HepG2 (cell line): Measurements from ENCODE around the gene CALY. TPM values are rescaled to one million over a fixed set of nuclear protein-coding genes. Genes with fewer than 3 reads are reported as not detected.

Experiments used
- ARNT ChIP-seq: fragments of 450-650 bp; IDR thresholded peaks from 2 replicates; pipeline ENCODE4 v1.6.1; 2017
- NR1H2 ChIP-seq: sonication (generic); formaldehyde crosslinking; IDR thresholded peaks from 2 replicates; pipeline ENCODE4 v1.8.1; 2022; ENCODE audit warnings: low read depth, missing genetic modification reagents, borderline replicate concordance
- RXRB ChIP-seq: IDR thresholded peaks from 2 replicates; pipeline ENCODE4 v1.6.1; 2016; ENCODE audit warnings: borderline replicate concordance, missing genetic modification reagents, missing compliant biosample characterization
- SMAD1 ChIP-seq: sonication (generic); formaldehyde crosslinking; IDR thresholded peaks from 2 replicates; pipeline ENCODE4 v1.4.0; 2020; ENCODE audit warnings: missing genetic modification reagents, low read depth, mild to moderate bottlenecking, borderline replicate concordance
- ZNF232 ChIP-seq: sonication (generic); formaldehyde crosslinking; IDR thresholded peaks from 2 replicates; pipeline ENCODE4 v1.4.0; 2020; ENCODE audit warnings: missing genetic modification reagents, borderline replicate concordance
- ZNF530 ChIP-seq: sonication (generic); formaldehyde crosslinking; IDR thresholded peaks from 2 replicates; pipeline ENCODE4 v1.5.0; 2020; ENCODE audit warnings: low read depth, mild to moderate bottlenecking, missing genetic modification reagents
- ZNF567 ChIP-seq: sonication (generic); formaldehyde crosslinking; IDR thresholded peaks from 2 replicates; pipeline ENCODE4 v1.8.1; 2023; ENCODE audit warnings: mild to moderate bottlenecking, missing genetic modification reagents, borderline replicate concordance
- polyA plus RNA-seq, 8 experiments: library from polyadenylated mRNA; depleted of rRNA in 3 of 8; stranded (reverse) in 7 of 8; unstranded in 1 of 8; fragments of >200 nt; fragmentation: Illumina TruSeq in 4 of 8; extraction: Trizol in 4 of 8; gene quantifications; 2 replicates each; pipeline versions ENCODE4 v1.2.1 to v1.2.3, GENCODE V29; 2011 to 2016; ENCODE audit warnings: low read depth in 4 of 8, missing spikeins in 1 of 8, mixed read lengths in 1 of 8; ENCODE audit not compliant: insufficient read depth in 1 of 8
- total RNA-seq, 5 experiments: library from RNA; depleted of rRNA; stranded (reverse); fragments of >200 nt; fragmentation: Illumina TruSeq; extraction: Trizol; gene quantifications; 2 replicates each; pipeline ENCODE4 v1.2.3, GENCODE V29; 2016; ENCODE audit warnings: low read depth in 1 of 5
- TF ChIP-seq, protein P1 (sequence below): sonication (generic); formaldehyde crosslinking; IDR thresholded peaks from 2 replicates; pipeline ENCODE4 v1.4.0; 2020; ENCODE audit warnings: missing genetic modification reagents, mild to moderate bottlenecking, borderline replicate concordance
- TF ChIP-seq, protein P2 (sequence below): sonication (generic); formaldehyde crosslinking; IDR thresholded peaks from 2 replicates; pipeline ENCODE4 v1.5.0; 2020; ENCODE audit warnings: mild to moderate bottlenecking, missing genetic modification reagents, borderline replicate concordance
- TF ChIP-seq, protein P3 (sequence below): sonication (generic); formaldehyde crosslinking; IDR thresholded peaks from 2 replicates; pipeline ENCODE4 v1.9.0; 2021; ENCODE audit warnings: missing genetic modification reagents, borderline replicate concordance
- TF ChIP-seq, protein P4 (sequence below): sonication (generic); formaldehyde crosslinking; IDR thresholded peaks from 2 replicates; pipeline ENCODE4 v1.5.0; 2020; ENCODE audit warnings: mild to moderate bottlenecking, missing genetic modification reagents
- TF ChIP-seq, protein P5 (sequence below): sonication (generic); formaldehyde crosslinking; conservative IDR thresholded peaks from 2 replicates; pipeline ENCODE4 v1.4.0; 2020; ENCODE audit warnings: missing genetic modification reagents

The CALY gene
- total and polyA plus RNA-seq, 2 of the 13 experiments (the other 11 are each of a cell fraction or from before 2014, with no cell fraction given), result 0.08 TPM; not detected in 1

DNA sequence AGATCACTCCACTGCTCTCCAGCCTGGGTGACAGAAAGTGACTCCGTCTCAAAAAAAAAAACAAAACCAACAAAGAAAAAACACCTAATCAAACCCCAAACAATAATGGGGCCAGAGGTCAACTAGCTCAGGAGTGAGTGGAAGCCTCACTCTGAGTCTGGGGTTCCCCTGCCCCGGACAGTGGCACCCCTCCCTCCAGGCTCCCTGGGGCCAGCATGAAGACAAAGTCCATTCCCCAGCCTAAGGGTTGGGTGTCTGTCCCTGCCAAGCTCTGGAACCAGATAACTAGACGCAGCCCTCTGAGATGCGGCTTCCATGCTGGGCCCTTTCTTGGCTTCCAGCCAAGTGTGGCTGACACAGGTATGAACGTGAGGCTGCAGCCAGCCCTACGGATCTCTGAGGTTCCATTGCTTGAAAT, 22.9 kb upstream of the CALY start (continued):
- TF ChIP-seq, protein P1, sequence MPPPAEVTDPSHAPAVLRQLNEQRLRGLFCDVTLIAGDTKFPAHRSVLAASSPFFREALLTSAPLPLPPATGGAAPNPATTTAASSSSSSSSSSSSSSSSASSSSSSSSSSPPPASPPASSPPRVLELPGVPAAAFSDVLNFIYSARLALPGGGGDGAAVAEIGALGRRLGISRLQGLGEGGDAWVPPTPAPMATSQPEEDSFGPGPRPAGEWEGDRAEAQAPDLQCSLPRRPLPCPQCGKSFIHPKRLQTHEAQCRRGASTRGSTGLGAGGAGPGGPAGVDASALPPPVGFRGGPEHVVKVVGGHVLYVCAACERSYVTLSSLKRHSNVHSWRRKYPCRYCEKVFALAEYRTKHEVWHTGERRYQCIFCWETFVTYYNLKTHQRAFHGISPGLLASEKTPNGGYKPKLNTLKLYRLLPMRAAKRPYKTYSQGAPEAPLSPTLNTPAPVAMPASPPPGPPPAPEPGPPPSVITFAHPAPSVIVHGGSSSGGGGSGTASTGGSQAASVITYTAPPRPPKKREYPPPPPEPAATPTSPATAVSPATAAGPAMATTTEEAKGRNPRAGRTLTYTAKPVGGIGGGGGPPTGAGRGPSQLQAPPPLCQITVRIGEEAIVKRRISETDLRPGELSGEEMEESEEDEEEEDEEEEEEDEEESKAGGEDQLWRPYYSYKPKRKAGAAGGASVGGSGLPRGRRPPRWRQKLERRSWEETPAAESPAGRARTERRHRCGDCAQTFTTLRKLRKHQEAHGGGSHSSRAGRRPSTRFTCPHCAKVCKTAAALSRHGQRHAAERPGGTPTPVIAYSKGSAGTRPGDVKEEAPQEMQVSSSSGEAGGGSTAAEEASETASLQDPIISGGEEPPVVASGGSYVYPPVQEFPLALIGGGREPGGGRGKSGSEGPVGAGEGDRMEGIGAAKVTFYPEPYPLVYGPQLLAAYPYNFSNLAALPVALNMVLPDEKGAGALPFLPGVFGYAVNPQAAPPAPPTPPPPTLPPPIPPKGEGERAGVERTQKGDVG (CRISPR knock-in tag), result no peak
- TF ChIP-seq RXRB, result peak; percentile 76; the same call in 1 of the 2 replicates
- TF ChIP-seq, protein P2, sequence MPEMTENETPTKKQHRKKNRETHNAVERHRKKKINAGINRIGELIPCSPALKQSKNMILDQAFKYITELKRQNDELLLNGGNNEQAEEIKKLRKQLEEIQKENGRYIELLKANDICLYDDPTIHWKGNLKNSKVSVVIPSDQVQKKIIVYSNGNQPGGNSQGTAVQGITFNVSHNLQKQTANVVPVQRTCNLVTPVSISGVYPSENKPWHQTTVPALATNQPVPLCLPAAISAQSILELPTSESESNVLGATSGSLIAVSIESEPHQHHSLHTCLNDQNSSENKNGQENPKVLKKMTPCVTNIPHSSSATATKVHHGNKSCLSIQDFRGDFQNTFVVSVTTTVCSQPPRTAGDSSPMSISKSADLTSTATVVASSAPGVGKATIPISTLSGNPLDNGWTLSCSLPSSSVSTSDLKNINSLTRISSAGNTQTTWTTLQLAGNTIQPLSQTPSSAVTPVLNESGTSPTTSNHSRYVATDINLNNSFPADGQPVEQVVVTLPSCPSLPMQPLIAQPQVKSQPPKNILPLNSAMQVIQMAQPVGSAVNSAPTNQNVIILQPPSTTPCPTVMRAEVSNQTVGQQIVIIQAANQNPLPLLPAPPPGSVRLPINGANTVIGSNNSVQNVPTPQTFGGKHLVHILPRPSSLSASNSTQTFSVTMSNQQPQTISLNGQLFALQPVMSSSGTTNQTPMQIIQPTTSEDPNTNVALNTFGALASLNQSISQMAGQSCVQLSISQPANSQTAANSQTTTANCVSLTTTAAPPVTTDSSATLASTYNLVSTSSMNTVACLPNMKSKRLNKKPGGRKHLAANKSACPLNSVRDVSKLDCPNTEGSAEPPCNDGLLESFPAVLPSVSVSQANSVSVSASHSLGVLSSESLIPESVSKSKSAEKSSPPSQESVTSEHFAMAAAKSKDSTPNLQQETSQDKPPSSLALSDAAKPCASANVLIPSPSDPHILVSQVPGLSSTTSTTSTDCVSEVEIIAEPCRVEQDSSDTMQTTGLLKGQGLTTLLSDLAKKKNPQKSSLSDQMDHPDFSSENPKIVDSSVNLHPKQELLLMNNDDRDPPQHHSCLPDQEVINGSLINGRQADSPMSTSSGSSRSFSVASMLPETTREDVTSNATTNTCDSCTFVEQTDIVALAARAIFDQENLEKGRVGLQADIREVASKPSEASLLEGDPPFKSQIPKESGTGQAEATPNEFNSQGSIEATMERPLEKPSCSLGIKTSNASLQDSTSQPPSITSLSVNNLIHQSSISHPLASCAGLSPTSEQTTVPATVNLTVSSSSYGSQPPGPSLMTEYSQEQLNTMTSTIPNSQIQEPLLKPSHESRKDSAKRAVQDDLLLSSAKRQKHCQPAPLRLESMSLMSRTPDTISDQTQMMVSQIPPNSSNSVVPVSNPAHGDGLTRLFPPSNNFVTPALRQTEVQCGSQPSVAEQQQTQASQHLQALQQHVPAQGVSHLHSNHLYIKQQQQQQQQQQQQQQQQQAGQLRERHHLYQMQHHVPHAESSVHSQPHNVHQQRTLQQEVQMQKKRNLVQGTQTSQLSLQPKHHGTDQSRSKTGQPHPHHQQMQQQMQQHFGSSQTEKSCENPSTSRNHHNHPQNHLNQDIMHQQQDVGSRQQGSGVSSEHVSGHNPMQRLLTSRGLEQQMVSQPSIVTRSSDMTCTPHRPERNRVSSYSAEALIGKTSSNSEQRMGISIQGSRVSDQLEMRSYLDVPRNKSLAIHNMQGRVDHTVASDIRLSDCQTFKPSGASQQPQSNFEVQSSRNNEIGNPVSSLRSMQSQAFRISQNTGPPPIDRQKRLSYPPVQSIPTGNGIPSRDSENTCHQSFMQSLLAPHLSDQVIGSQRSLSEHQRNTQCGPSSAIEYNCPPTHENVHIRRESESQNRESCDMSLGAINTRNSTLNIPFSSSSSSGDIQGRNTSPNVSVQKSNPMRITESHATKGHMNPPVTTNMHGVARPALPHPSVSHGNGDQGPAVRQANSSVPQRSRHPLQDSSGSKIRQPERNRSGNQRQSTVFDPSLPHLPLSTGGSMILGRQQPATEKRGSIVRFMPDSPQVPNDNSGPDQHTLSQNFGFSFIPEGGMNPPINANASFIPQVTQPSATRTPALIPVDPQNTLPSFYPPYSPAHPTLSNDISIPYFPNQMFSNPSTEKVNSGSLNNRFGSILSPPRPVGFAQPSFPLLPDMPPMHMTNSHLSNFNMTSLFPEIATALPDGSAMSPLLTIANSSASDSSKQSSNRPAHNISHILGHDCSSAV (CRISPR knock-in tag), result no peak
- TF ChIP-seq, protein P3, sequence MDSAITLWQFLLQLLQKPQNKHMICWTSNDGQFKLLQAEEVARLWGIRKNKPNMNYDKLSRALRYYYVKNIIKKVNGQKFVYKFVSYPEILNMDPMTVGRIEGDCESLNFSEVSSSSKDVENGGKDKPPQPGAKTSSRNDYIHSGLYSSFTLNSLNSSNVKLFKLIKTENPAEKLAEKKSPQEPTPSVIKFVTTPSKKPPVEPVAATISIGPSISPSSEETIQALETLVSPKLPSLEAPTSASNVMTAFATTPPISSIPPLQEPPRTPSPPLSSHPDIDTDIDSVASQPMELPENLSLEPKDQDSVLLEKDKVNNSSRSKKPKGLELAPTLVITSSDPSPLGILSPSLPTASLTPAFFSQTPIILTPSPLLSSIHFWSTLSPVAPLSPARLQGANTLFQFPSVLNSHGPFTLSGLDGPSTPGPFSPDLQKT (CRISPR knock-in tag), result no peak
- TF ChIP-seq, protein P4, sequence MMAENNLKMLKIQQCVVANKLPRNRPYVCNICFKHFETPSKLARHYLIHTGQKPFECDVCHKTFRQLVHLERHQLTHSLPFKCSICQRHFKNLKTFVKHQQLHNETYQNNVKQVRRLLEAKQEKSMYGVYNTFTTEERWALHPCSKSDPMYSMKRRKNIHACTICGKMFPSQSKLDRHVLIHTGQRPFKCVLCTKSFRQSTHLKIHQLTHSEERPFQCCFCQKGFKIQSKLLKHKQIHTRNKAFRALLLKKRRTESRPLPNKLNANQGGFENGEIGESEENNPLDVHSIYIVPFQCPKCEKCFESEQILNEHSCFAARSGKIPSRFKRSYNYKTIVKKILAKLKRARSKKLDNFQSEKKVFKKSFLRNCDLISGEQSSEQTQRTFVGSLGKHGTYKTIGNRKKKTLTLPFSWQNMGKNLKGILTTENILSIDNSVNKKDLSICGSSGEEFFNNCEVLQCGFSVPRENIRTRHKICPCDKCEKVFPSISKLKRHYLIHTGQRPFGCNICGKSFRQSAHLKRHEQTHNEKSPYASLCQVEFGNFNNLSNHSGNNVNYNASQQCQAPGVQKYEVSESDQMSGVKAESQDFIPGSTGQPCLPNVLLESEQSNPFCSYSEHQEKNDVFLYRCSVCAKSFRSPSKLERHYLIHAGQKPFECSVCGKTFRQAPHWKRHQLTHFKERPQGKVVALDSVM (CRISPR knock-in tag), result no peak; the same call in 1 of the 2 replicates
- TF ChIP-seq NR1H2 (CRISPR knock-in tag), result no peak
- TF ChIP-seq, protein P5, sequence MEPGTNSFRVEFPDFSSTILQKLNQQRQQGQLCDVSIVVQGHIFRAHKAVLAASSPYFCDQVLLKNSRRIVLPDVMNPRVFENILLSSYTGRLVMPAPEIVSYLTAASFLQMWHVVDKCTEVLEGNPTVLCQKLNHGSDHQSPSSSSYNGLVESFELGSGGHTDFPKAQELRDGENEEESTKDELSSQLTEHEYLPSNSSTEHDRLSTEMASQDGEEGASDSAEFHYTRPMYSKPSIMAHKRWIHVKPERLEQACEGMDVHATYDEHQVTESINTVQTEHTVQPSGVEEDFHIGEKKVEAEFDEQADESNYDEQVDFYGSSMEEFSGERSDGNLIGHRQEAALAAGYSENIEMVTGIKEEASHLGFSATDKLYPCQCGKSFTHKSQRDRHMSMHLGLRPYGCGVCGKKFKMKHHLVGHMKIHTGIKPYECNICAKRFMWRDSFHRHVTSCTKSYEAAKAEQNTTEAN, result 0 out of 2 replicates have a peak, but pooled peaks have one; percentile 5
- no peak for TF ChIP-seq ZNF530 (CRISPR knock-in tag)
- TF ChIP-seq ARNT, result no peak
- no peak for TF ChIP-seq SMAD1 (CRISPR knock-in tag)
- TF ChIP-seq ZNF232, result peak; percentile 12; the same call in 1 of the 2 replicates
- no peak for TF ChIP-seq ZNF567 (CRISPR knock-in tag)
